Thyroid gland (tissue), 4 donors: Measurements from ENCODE around the gene GRIN2C.

Source experiments
- POLR2A ChIP-seq, 2 donors: fragments of 450-650 bp; IDR thresholded peaks; one replicate each; pipeline ENCODE4 v1.6.1; 2017; ENCODE audit warnings: antibody characterized with exemption in 2 of 2, mild to moderate bottlenecking in 2 of 2, moderate library complexity in 1 of 2
- TF ChIP-seq, protein P1 (sequence below), 6 experiments: fragments of 200-600 bp in 3 of 6; fragments of 450-650 bp in 3 of 6; sonication (generic) in 3 of 6; IDR thresholded peaks; one replicate each; pipeline ENCODE4 v1.5.1; 2016 to 2019; ENCODE audit warnings: antibody characterized with exemption in 6 of 6, mild to moderate bottlenecking in 2 of 6, inconsistent platforms in 1 of 6, moderate library complexity in 1 of 6

DNA sequence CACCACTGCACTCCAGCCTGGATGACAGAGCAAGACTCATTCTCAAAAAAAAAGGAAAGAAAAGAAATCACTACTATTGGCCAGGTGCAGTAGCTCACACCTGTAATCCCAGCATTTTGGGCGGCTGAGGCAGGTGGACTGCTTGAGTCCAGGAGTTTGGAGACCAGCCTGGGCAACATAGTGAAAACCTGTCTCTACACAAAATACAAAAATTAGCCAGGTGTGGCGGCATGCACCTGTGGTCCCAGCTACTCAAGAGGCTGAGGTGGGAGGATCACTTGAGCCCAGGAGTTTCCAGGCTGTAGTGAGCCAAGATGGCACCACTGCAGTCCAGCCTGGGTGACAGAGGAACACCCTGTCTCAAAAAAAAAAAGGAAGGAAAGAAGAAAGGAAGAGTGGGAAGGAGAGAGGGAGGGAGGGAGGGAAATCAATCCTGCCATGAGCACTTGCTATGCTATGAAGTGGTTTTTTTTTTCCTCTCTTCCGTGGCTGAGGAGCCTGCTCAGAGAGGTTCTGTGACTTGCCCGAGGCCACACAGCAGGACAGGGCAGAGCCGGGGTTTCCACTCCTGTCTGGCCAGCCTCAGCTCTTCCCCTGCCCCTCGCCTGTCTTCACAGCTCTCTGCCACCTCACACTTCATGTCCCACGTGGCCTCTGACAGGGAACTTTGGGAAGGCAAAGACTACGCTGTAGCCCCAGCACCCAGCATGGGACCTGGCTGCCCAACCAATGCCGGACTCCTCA is 10.9 kb downstream of the GRIN2C start:
- TF ChIP-seq, protein P1, sequence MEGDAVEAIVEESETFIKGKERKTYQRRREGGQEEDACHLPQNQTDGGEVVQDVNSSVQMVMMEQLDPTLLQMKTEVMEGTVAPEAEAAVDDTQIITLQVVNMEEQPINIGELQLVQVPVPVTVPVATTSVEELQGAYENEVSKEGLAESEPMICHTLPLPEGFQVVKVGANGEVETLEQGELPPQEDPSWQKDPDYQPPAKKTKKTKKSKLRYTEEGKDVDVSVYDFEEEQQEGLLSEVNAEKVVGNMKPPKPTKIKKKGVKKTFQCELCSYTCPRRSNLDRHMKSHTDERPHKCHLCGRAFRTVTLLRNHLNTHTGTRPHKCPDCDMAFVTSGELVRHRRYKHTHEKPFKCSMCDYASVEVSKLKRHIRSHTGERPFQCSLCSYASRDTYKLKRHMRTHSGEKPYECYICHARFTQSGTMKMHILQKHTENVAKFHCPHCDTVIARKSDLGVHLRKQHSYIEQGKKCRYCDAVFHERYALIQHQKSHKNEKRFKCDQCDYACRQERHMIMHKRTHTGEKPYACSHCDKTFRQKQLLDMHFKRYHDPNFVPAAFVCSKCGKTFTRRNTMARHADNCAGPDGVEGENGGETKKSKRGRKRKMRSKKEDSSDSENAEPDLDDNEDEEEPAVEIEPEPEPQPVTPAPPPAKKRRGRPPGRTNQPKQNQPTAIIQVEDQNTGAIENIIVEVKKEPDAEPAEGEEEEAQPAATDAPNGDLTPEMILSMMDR (IDR thresholded peaks at IDR 0.05), result no peak
- no peak for TF ChIP-seq POLR2A (IDR thresholded peaks at IDR 0.05)
